NCI-H2029 (cell line): ENCODE data around the gene RSAD2.
"Not testable (repeated sequence)": the region's sequence is repeated elsewhere in the genome, so short reads cannot be mapped to it uniquely, and the experiment has no call there.

ENCODE experiments used
- DNase-seq: peaks from one replicate; lab custom pipeline; 2025; lab: John Stamatoyannopoulos, UW

Gene RSAD2

GRCh38 chr2:6926071-6926732 is 48.6 kb downstream of the RSAD2 start:
- DNase-seq = no peak

GRCh38 chr2:6927186-6927585 is 49.6 kb downstream of the RSAD2 start:
- DNase-seq = no peak

- DNase-seq = no peak
Measured at GRCh38 chr2:6927753-6928152, 50.2 kb downstream of the RSAD2 start.

- no peak for DNase-seq
Measured at GRCh38 chr2:6928452-6928851, 50.9 kb downstream of the RSAD2 start.

- DNase-seq = no peak
Measured at GRCh38 chr2:6929196-6929819, 51.7 kb downstream of the RSAD2 start.

GRCh38 chr2:6930923-6931647 is 53.5 kb downstream of the RSAD2 start:
- DNase-seq = no peak

- DNase-seq = no peak
Measured at GRCh38 chr2:6931753-6932152, 54.2 kb downstream of the RSAD2 start.

- DNase-seq = no peak
Measured at GRCh38 chr2:6932206-6932605, 54.6 kb downstream of the RSAD2 start.

- no peak for DNase-seq
Measured at GRCh38 chr2:6932828-6933227, 55.3 kb downstream of the RSAD2 start.

- no peak for DNase-seq
Measured at GRCh38 chr2:6933911-6934310, 56.3 kb downstream of the RSAD2 start.

GRCh38 chr2:6934345-6934744 is 56.8 kb downstream of the RSAD2 start:
- no peak for DNase-seq

GRCh38 chr2:6934758-6935651 is 57.4 kb downstream of the RSAD2 start:
- no peak for DNase-seq

- not testable (repeated sequence) for DNase-seq
Measured at GRCh38 chr2:6935652-6936020, 58.1 kb downstream of the RSAD2 start.

- no peak for DNase-seq
Measured at GRCh38 chr2:6937157-6937556, 59.6 kb downstream of the RSAD2 start.

GRCh38 chr2:6937582-6937981 is 60.0 kb downstream of the RSAD2 start:
- no peak for DNase-seq

- DNase-seq = no peak
Measured at GRCh38 chr2:6939071-6939470, 61.5 kb downstream of the RSAD2 start.

- DNase-seq = no peak
Measured at GRCh38 chr2:6940820-6941219, 63.2 kb downstream of the RSAD2 start.

GRCh38 chr2:6941299-6942046 is 63.9 kb downstream of the RSAD2 start:
- DNase-seq = no peak

GRCh38 chr2:6942848-6943247 is 65.3 kb downstream of the RSAD2 start:
- no peak for DNase-seq

- DNase-seq = no peak
Measured at GRCh38 chr2:6943523-6943922, 65.9 kb downstream of the RSAD2 start.

GRCh38 chr2:6943971-6944370 is 66.4 kb downstream of the RSAD2 start:
- no peak for DNase-seq

- DNase-seq = no peak
Measured at GRCh38 chr2:6944555-6944954, 67.0 kb downstream of the RSAD2 start.
